CD4-positive, CD25-positive, alpha-beta regulatory T cell (primary cell): ENCODE measurements around the gene LITAF. TPM values are rescaled to one million over a fixed set of nuclear protein-coding genes. Genes with fewer than 3 reads are reported as not detected.
A peak's percentile ranks its signal among the peaks of the same experiment; 100 is the strongest.

Source experiments
- ATAC-seq, 2 donors: fragments of 150-1000 bp; cut with Tn5 transposase; one replicate each; pipeline ENCODE4 v1.10.0; 2021; ENCODE audit warnings: low read depth in 2 of 2, moderate number of reproducible peaks in 2 of 2, moderate library complexity in 1 of 2
- DNase-seq, 3 donors: peaks; one replicate each; pipeline versions ENCODE4 v3.0.0 to v3.0.0-alpha.2; 2012 to 2022; ENCODE audit warnings: mixed read lengths in 1 of 3
- H3K27ac ChIP-seq: one replicate; pipeline ENCODE4 v1.7.0; 2013; ENCODE audit warnings: mild to moderate bottlenecking, low read length; ENCODE audit not compliant: insufficient read depth, poor library complexity, severe bottlenecking
- H3K27me3 ChIP-seq: one replicate; pipeline ENCODE4 v1.7.0; 2013; ENCODE audit warnings: low read length; ENCODE audit not compliant: control insufficient read depth, insufficient read depth
- H3K36me3 ChIP-seq: one replicate; pipeline ENCODE4 v1.7.0; 2013; ENCODE audit warnings: mild to moderate bottlenecking, low read length, moderate library complexity; ENCODE audit not compliant: control insufficient read depth, insufficient read depth
- H3K4me1 ChIP-seq: 2 replicates; pipeline ENCODE4 v1.7.0; 2013; ENCODE audit warnings: mild to moderate bottlenecking, low read length; ENCODE audit not compliant: insufficient read depth, control insufficient read depth, poor library complexity, severe bottlenecking
- H3K4me3 ChIP-seq: one replicate; pipeline ENCODE4 v1.7.0; 2013; ENCODE audit warnings: low read depth, mild to moderate bottlenecking, low read length, moderate library complexity
- H3K9me3 ChIP-seq, 2 experiments: 1 replicate in 1 of 2; 2 replicates in 1 of 2; pipeline ENCODE4 v1.7.0; 2013; ENCODE audit warnings: low read length in 2 of 2, mild to moderate bottlenecking in 1 of 2, moderate library complexity in 1 of 2; ENCODE audit not compliant: control insufficient read depth in 2 of 2
- H3K27ac Mint-ChIP-seq, 3 donors: one replicate each; pipeline ENCODE4 v1.8.0; 2020 to 2022; ENCODE audit warnings: mild to moderate bottlenecking in 3 of 3, mixed read lengths in 3 of 3, moderate library complexity in 2 of 3
- H3K27me3 Mint-ChIP-seq: one replicate; pipeline ENCODE4 v1.8.0; 2022; ENCODE audit warnings: mild to moderate bottlenecking, mixed read lengths
- H3K36me3 Mint-ChIP-seq: one replicate; pipeline ENCODE4 v1.8.0; 2020; ENCODE audit warnings: mixed read lengths
- H3K4me1 Mint-ChIP-seq, 4 donors: one replicate each; pipeline ENCODE4 v1.8.0; 2020 to 2022; ENCODE audit warnings: mixed read lengths in 4 of 4, mild to moderate bottlenecking in 1 of 4
- H3K4me3 Mint-ChIP-seq, 4 donors: one replicate each; pipeline ENCODE4 v1.8.0; 2020 to 2022; ENCODE audit warnings: mild to moderate bottlenecking in 4 of 4, mixed read lengths in 4 of 4, moderate library complexity in 3 of 4
- H3K9me3 Mint-ChIP-seq, 7 donors: one replicate each; pipeline ENCODE4 v1.8.0; 2020 to 2022; ENCODE audit warnings: mixed read lengths in 7 of 7, mild to moderate bottlenecking in 3 of 7, moderate library complexity in 2 of 7
- polyA plus RNA-seq, 4 donors: library from polyadenylated mRNA; unstranded; fragments of 300-500 nt; fragmentation: Illumina TruSeq; gene quantifications; one replicate each; pipeline ENCODE4 v1.2.3, GENCODE V29; 2021
- total RNA-seq: library from RNA; stranded (reverse); gene quantifications from one replicate; pipeline ENCODE4 v1.2.3, GENCODE V29; 2022

LITAF gene
- total and polyA plus RNA-seq, 5 donors from 2014 or later, result 281 to 696 (median 635) TPM

GRCh38 chr16:11566398-11566797, 20.3 kb downstream of the LITAF start:
- H3K27me3 ChIP-seq, result no peaks in the 10 kb centered on the region
- ATAC-seq, result no peak
- DNase-seq, result no peak
- Mint-ChIP-seq H3K27me3 (no peaks in the 10 kb centered on the region), H3K4me3 (peak overlapping the region in 2 of 4 donors; percentile 0 to 27), H3K4me1 (peaks cover 21 to 87% (median 56%) of the 10 kb centered on the region in 4 donors), H3K27ac (peak overlapping the region; percentile 86 to 91 (median 91)), H3K9me3 (no peaks in the 10 kb centered on the region), H3K36me3 (peaks cover 32% of the 10 kb centered on the region)
- no peak overlapping the region for H3K4me3 ChIP-seq
- H3K9me3 ChIP-seq, result no peaks in the 10 kb centered on the region
- H3K27ac ChIP-seq, result no peak overlapping the region
- peaks cover 39% of the 10 kb centered on the region for H3K4me1 ChIP-seq
- peaks cover 22% of the 10 kb centered on the region for H3K36me3 ChIP-seq

- Mint-ChIP-seq H3K4me3 (peak overlapping the region in 2 of 4 donors; percentile 26 to 27), H3K4me1 (peaks cover 24 to 87% (median 58%) of the 10 kb centered on the region in 4 donors), H3K27ac (peak overlapping the region; percentile 86 to 91 (median 91)), H3K9me3 (no peaks in the 10 kb centered on the region), H3K27me3 (no peaks in the 10 kb centered on the region), H3K36me3 (peaks cover 33% of the 10 kb centered on the region)
- H3K27me3 ChIP-seq, result no peaks in the 10 kb centered on the region
- H3K36me3 ChIP-seq, result peaks cover 19% of the 10 kb centered on the region
- no peak for ATAC-seq
- H3K4me1 ChIP-seq, result peaks cover 43% of the 10 kb centered on the region
- H3K4me3 ChIP-seq, result no peak overlapping the region
- no peak for DNase-seq
- no peaks in the 10 kb centered on the region for H3K9me3 ChIP-seq
- H3K27ac ChIP-seq, result peak overlapping the region; percentile 15
These were observed 21.1 kb downstream of the LITAF start for GRCh38 chr16:11565665-11566064.

GRCh38 chr16:11564046-11564926, 22.4 kb downstream of the LITAF start:
- peaks cover 28% of the 10 kb centered on the region for H3K36me3 Mint-ChIP-seq
- H3K4me3 Mint-ChIP-seq, result peak overlapping the region in 3 of 4 donors; percentile 51 to 72 (median 59)
- Histone ChIP-seq H3K4me1 (peaks cover 52% of the 10 kb centered on the region), H3K27me3 (no peaks in the 10 kb centered on the region), H3K27ac (peak overlapping the region; percentile 92), H3K36me3 (peaks cover 12% of the 10 kb centered on the region), H3K4me3 (no peak overlapping the region), H3K9me3 (no peaks in the 10 kb centered on the region)
- DNase-seq (no peak), ATAC-seq (no peak)
- no peaks in the 10 kb centered on the region for H3K9me3 Mint-ChIP-seq
- H3K4me1 Mint-ChIP-seq, result peaks cover 24 to 88% (median 54%) of the 10 kb centered on the region in 4 donors
- peak overlapping the region; percentile 86 to 97 (median 87) for H3K27ac Mint-ChIP-seq
- H3K27me3 Mint-ChIP-seq, result no peaks in the 10 kb centered on the region

GRCh38 chr16:11563493-11564040, 23.2 kb downstream of the LITAF start:
- peak overlapping the region; percentile 86 to 97 (median 87) for H3K27ac Mint-ChIP-seq
- peaks cover 14% of the 10 kb centered on the region for H3K36me3 ChIP-seq
- H3K27me3 Mint-ChIP-seq, result no peaks in the 10 kb centered on the region
- H3K4me1 ChIP-seq, result peaks cover 59% of the 10 kb centered on the region
- no peaks in the 10 kb centered on the region for H3K9me3 Mint-ChIP-seq
- H3K4me3 Mint-ChIP-seq, result peak overlapping the region; percentile 8 to 72 (median 48)
- no peaks in the 10 kb centered on the region for H3K27me3 ChIP-seq
- DNase-seq, result peak in 1 of 3 donors; percentile 36
- peak overlapping the region; percentile 92 for H3K27ac ChIP-seq
- peaks cover 27% of the 10 kb centered on the region for H3K36me3 Mint-ChIP-seq
- ATAC-seq, result no peak
- no peak overlapping the region for H3K4me3 ChIP-seq
- peaks cover 24 to 90% (median 56%) of the 10 kb centered on the region in 4 donors for H3K4me1 Mint-ChIP-seq
- no peaks in the 10 kb centered on the region for H3K9me3 ChIP-seq

GRCh38 chr16:11562941-11563340, 23.8 kb downstream of the LITAF start:
- ATAC-seq (no peak), DNase-seq (no peak)
- H3K27ac Mint-ChIP-seq, result peak overlapping the region; percentile 87 to 99 (median 97)
- no peak overlapping the region for H3K4me3 ChIP-seq
- peaks cover 15% of the 10 kb centered on the region for H3K36me3 ChIP-seq
- no peaks in the 10 kb centered on the region for H3K27me3 Mint-ChIP-seq
- peaks cover 24 to 90% (median 58%) of the 10 kb centered on the region in 4 donors for H3K4me1 Mint-ChIP-seq
- H3K27me3 ChIP-seq, result no peaks in the 10 kb centered on the region
- H3K36me3 Mint-ChIP-seq, result peaks cover 27% of the 10 kb centered on the region
- H3K4me1 ChIP-seq, result peaks cover 66% of the 10 kb centered on the region
- H3K9me3 Mint-ChIP-seq, result no peaks in the 10 kb centered on the region
- H3K4me3 Mint-ChIP-seq, result peak overlapping the region in 3 of 4 donors; percentile 59 to 72 (median 71)
- peak overlapping the region; percentile 92 for H3K27ac ChIP-seq
- no peaks in the 10 kb centered on the region for H3K9me3 ChIP-seq

- H3K27ac ChIP-seq, result peak overlapping the region; percentile 92
- H3K4me1 ChIP-seq, result peaks cover 71% of the 10 kb centered on the region
- no peaks in the 10 kb centered on the region for H3K9me3 ChIP-seq
- Mint-ChIP-seq H3K27me3 (no peaks in the 10 kb centered on the region), H3K4me1 (peaks cover 25 to 92% (median 61%) of the 10 kb centered on the region in 4 donors), H3K9me3 (no peaks in the 10 kb centered on the region), H3K27ac (peak overlapping the region; percentile 99 to 100 (median 100)), H3K36me3 (peaks cover 27% of the 10 kb centered on the region), H3K4me3 (peak overlapping the region; percentile 15 to 71 (median 58))
- ATAC-seq (no peak), DNase-seq (no peak)
- no peak overlapping the region for H3K4me3 ChIP-seq
- peaks cover 15% of the 10 kb centered on the region for H3K36me3 ChIP-seq
- H3K27me3 ChIP-seq, result no peaks in the 10 kb centered on the region
These were observed 24.3 kb downstream of the LITAF start for GRCh38 chr16:11562411-11562810.

- peak overlapping the region; percentile 81 to 94 (median 88) for H3K4me3 Mint-ChIP-seq
- H3K27ac Mint-ChIP-seq, result peak overlapping the region; percentile 99 to 100 (median 100)
These were observed 24.9 kb downstream of the LITAF start for GRCh38 chr16:11561856-11562255.

More at GRCh38 chr16:11561856-11562255, 24.9 kb downstream of the LITAF start:
- Mint-ChIP-seq H3K36me3 (peaks cover 30% of the 10 kb centered on the region), H3K27me3 (peaks cover 3% of the 10 kb centered on the region), H3K4me1 (peaks cover 31 to 93% (median 61%) of the 10 kb centered on the region in 4 donors), H3K9me3 (no peaks in the 10 kb centered on the region)
- ATAC-seq (no peak), DNase-seq (no peak)
- H3K27ac ChIP-seq, result peak overlapping the region; percentile 92
- no peaks in the 10 kb centered on the region for H3K9me3 ChIP-seq
- H3K27me3 ChIP-seq, result no peaks in the 10 kb centered on the region
- peaks cover 13% of the 10 kb centered on the region for H3K36me3 ChIP-seq
- H3K4me1 ChIP-seq, result peaks cover 76% of the 10 kb centered on the region
- peak overlapping the region; percentile 32 for H3K4me3 ChIP-seq
